Esophagus muscularis mucosa (tissue), 3 donors: ENCODE measurements around the gene SNUPN.

Experiments used
- POLR2A ChIP-seq: fragments of 450-650 bp; IDR thresholded peaks from one replicate; pipeline ENCODE4 v1.6.1; 2017; ENCODE audit warnings: antibody characterized with exemption, moderate library complexity, mild to moderate bottlenecking, low read depth
- POLR2AphosphoS5 ChIP-seq, 2 donors: sonication (generic); formaldehyde crosslinking; IDR thresholded peaks; one replicate each; pipeline ENCODE4 v1.6.1; 2017; ENCODE audit warnings: antibody characterized with exemption in 2 of 2
- TF ChIP-seq, protein P1 (sequence below), 3 experiments: fragments of 200-600 bp in 2 of 3; fragments of 450-650 bp in 1 of 3; sonication (generic) in 2 of 3; IDR thresholded peaks; one replicate each; pipeline ENCODE4 v1.5.1; 2017 to 2019; ENCODE audit warnings: antibody characterized with exemption in 3 of 3, mild to moderate bottlenecking in 2 of 3, moderate library complexity in 1 of 3

DNA sequence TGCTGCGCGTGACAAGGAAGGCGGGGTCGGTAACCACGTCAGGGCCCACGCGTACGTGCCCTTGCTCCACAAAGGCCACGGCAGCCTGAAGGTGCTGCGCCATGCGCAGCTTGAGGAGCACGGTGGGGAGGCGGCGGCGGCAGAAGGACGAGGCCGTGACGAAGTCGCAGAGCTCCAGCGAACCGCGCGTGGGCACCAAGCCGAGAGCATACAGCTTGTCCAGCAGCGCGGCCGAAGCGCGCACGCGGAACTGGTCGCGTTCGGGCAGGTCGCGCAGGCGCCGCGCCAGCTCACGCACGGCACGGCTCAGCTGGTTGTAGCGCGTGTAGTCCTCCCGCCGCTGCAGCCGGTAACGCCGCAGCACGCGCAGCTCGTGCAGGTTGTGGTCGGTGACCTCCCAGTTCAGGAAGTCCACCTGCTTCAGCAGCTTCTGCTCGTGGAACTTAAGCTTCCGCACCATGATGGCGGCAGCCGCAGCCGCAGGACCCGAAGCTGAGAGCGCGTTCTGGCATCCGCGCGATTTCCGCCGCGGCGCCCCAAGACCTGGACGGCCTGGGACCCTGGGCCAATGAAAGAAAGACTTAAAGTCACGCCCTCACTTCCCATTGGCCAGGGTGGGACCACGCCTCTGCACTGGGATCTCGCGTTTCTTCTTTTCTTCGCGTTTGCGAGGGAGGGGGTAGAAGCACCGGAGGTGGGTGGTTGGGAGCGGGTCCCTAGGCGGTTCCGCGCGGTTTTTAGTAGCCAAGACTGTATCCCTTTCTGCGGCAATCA is 14.4 kb upstream of the SNUPN start, which contains the start of gene IMP3:
- TF ChIP-seq, protein P1, sequence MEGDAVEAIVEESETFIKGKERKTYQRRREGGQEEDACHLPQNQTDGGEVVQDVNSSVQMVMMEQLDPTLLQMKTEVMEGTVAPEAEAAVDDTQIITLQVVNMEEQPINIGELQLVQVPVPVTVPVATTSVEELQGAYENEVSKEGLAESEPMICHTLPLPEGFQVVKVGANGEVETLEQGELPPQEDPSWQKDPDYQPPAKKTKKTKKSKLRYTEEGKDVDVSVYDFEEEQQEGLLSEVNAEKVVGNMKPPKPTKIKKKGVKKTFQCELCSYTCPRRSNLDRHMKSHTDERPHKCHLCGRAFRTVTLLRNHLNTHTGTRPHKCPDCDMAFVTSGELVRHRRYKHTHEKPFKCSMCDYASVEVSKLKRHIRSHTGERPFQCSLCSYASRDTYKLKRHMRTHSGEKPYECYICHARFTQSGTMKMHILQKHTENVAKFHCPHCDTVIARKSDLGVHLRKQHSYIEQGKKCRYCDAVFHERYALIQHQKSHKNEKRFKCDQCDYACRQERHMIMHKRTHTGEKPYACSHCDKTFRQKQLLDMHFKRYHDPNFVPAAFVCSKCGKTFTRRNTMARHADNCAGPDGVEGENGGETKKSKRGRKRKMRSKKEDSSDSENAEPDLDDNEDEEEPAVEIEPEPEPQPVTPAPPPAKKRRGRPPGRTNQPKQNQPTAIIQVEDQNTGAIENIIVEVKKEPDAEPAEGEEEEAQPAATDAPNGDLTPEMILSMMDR (IDR thresholded peaks at IDR 0.05), result peak in 1 of 3 experiments; percentile 20
- TF ChIP-seq POLR2AphosphoS5 (IDR thresholded peaks at IDR 0.05) (peak; percentile 99), POLR2A (peak; percentile 73)
